GM19239 (cell line): ENCODE results near the gene EFCAB8.
A peak's percentile ranks its signal among the peaks of the same experiment; 100 is the strongest.
"Not testable (repeated sequence)": the region's sequence is repeated elsewhere in the genome, so short reads cannot be mapped to it uniquely, and the experiment has no call there.

Source experiments
- DNase-seq: peaks from one replicate; pipeline ENCODE4 v3.0.0; 2011; ENCODE audit warnings: low spot score; ENCODE audit not compliant: insufficient read length
- FAIRE-seq: peaks from 2 replicates; lab custom pipeline; 2011; peaks lifted over from hg19 to GRCh38; lab: Jason Lieb, UNC

Gene EFCAB8

GRCh38 chr20:32934580-32934979 lies 75.9 kb downstream of the EFCAB8 start:
- FAIRE-seq, result no peak
- no peak for DNase-seq

GRCh38 chr20:32941155-32941885 lies 82.6 kb downstream of the EFCAB8 start:
- no peak for FAIRE-seq
- no peak for DNase-seq

GRCh38 chr20:32943490-32944052 lies 84.8 kb downstream of the EFCAB8 start:
- FAIRE-seq (no peak), DNase-seq (no peak)

- peak; percentile 33 for FAIRE-seq
- DNase-seq, result no peak
Measured at GRCh38 chr20:32945710-32946221, 87.0 kb downstream of the EFCAB8 start.

GRCh38 chr20:32946629-32947028 lies 87.9 kb downstream of the EFCAB8 start:
- no peak for FAIRE-seq

GRCh38 chr20:32950539-32950938 lies 91.8 kb downstream of the EFCAB8 start:
- DNase-seq, FAIRE-seq: not testable (repeated sequence)

More at GRCh38 chr20:32946629-32947028, 87.9 kb downstream of the EFCAB8 start:
- DNase-seq, result no peak

GRCh38 chr20:32957459-32957858 lies 98.7 kb downstream of the EFCAB8 start:
- no peak for DNase-seq
- FAIRE-seq, result no peak

- FAIRE-seq, result no peak
- no peak for DNase-seq
Measured at GRCh38 chr20:32958574-32958973, 99.9 kb downstream of the EFCAB8 start.

- DNase-seq (no peak), FAIRE-seq (no peak)
Measured at GRCh38 chr20:32959351-32960221, 100.9 kb downstream of the EFCAB8 start.

GRCh38 chr20:32960222-32960518 lies 101.4 kb downstream of the EFCAB8 start:
- DNase-seq (no peak), FAIRE-seq (no peak)

GRCh38 chr20:32960849-32961731 lies 102.4 kb downstream of the EFCAB8 start:
- no peak for DNase-seq
- no peak for FAIRE-seq

GRCh38 chr20:32962053-32962452 lies 103.3 kb downstream of the EFCAB8 start:
- FAIRE-seq, result no peak
- no peak for DNase-seq

GRCh38 chr20:32962646-32963045 lies 103.9 kb downstream of the EFCAB8 start:
- not testable (repeated sequence) for FAIRE-seq, DNase-seq

GRCh38 chr20:32963176-32963575 lies 104.5 kb downstream of the EFCAB8 start:
- no peak for FAIRE-seq
- no peak for DNase-seq

- no peak for FAIRE-seq
Measured at GRCh38 chr20:32964575-32964974, 105.9 kb downstream of the EFCAB8 start.

GRCh38 chr20:32965115-32965514 lies 106.4 kb downstream of the EFCAB8 start:
- FAIRE-seq, result no peak
- no peak for DNase-seq

More at GRCh38 chr20:32964575-32964974, 105.9 kb downstream of the EFCAB8 start:
- DNase-seq, result no peak

GRCh38 chr20:32965581-32966373 lies 107.1 kb downstream of the EFCAB8 start:
- FAIRE-seq, result no peak

GRCh38 chr20:32966382-32966781 lies 107.7 kb downstream of the EFCAB8 start:
- FAIRE-seq (no peak), DNase-seq (no peak)

More at GRCh38 chr20:32965581-32966373, 107.1 kb downstream of the EFCAB8 start:
- no peak for DNase-seq
